Suppressor macrophage treated with lipopolysaccharide for 1 hour (primary cell): ENCODE results near the gene INPP5E.
A peak's percentile ranks its signal among the peaks of the same experiment; 100 is the strongest.

Source experiments
- DNase-seq, 3 donors: peaks; one replicate each; pipeline ENCODE4 v3.0.0-alpha.2; 2020 to 2022

The INPP5E gene

GRCh38 chr9:136447173-136447778, 7.6 kb upstream of the INPP5E start:
- no peak for DNase-seq

- DNase-seq: no peak
Measured at GRCh38 chr9:136445799-136446198, 6.2 kb upstream of the INPP5E start.

GRCh38 chr9:136444102-136444501, 4.5 kb upstream of the INPP5E start:
- DNase-seq: no peak

GRCh38 chr9:136443687-136444086, 4.0 kb upstream of the INPP5E start:
- DNase-seq: no peak

GRCh38 chr9:136443087-136443486, 3.4 kb upstream of the INPP5E start:
- DNase-seq: no peak

GRCh38 chr9:136442265-136442664, 2.6 kb upstream of the INPP5E start:
- DNase-seq: no peak

- DNase-seq: no peak
Measured at GRCh38 chr9:136441681-136442245, 2.1 kb upstream of the INPP5E start.

- no peak for DNase-seq
Measured at GRCh38 chr9:136441191-136441680, 1.6 kb upstream of the INPP5E start.

GRCh38 chr9:136438548-136439480, 831 bp downstream of the INPP5E start:
- peak; percentile 31 to 59 (median 41) for DNase-seq

- DNase-seq: no peak
Measured at GRCh38 chr9:136437839-136438547, 1.7 kb downstream of the INPP5E start.

- DNase-seq: no peak
Measured at GRCh38 chr9:136437430-136437829, 2.2 kb downstream of the INPP5E start.

GRCh38 chr9:136436055-136436634, 3.5 kb downstream of the INPP5E start:
- no peak for DNase-seq

- no peak for DNase-seq
Measured at GRCh38 chr9:136434580-136435169, 5.0 kb downstream of the INPP5E start.

- DNase-seq: no peak
Measured at GRCh38 chr9:136433849-136434579, 5.6 kb downstream of the INPP5E start.

GRCh38 chr9:136433043-136433715, 6.5 kb downstream of the INPP5E start:
- DNase-seq: no peak

- DNase-seq: no peak
Measured at GRCh38 chr9:136432591-136432990, 7.1 kb downstream of the INPP5E start.

- no peak for DNase-seq
Measured at GRCh38 chr9:136431782-136432350, 7.8 kb downstream of the INPP5E start.

- DNase-seq: no peak
Measured at GRCh38 chr9:136430588-136431234, 8.9 kb downstream of the INPP5E start.

GRCh38 chr9:136429683-136430491, 9.8 kb downstream of the INPP5E start:
- no peak for DNase-seq
